Gastrocnemius medialis (tissue), 4 donors: ENCODE measurements around the gene TUBGCP3. TPM values are rescaled to one million over a fixed set of nuclear protein-coding genes. Genes with fewer than 3 reads are reported as not detected.

Source experiments
- ATAC-seq, 2 donors: fragments of 150-250 bp; one replicate each; pipeline ENCODE4 v1.9.1; 2016
- DNase-seq, 2 donors: peaks; one replicate each; pipeline ENCODE4 v3.0.0-alpha.2; 2019
- H3K27ac ChIP-seq, 4 donors: fragments of 200-600 bp; sonication (generic); 1 replicate in 1 of 4; 2 replicates in 3 of 4; pipeline ENCODE4 v1.5.1; 2016 to 2018; ENCODE audit warnings: mild to moderate bottlenecking in 2 of 4, moderate library complexity in 1 of 4
- H3K27me3 ChIP-seq, 3 donors: fragments of 200-600 bp; sonication (generic) in 2 of 3; 1 replicate in 1 of 3; 2 replicates in 2 of 3; pipeline versions ENCODE4 v1.5.1 to v1.6.0; 2016 to 2019; ENCODE audit warnings: mild to moderate bottlenecking in 1 of 3, moderate library complexity in 1 of 3
- H3K36me3 ChIP-seq, 2 donors: fragments of 200-600 bp; sonication (generic) in 1 of 2; one replicate each; pipeline ENCODE4 v1.5.1; 2017 to 2018
- H3K4me1 ChIP-seq, 2 donors: fragments of 200-600 bp; sonication (generic) in 1 of 2; one replicate each; pipeline ENCODE4 v1.5.1; 2016 to 2017; ENCODE audit warnings: mild to moderate bottlenecking in 2 of 2
- H3K4me3 ChIP-seq, 4 donors: fragments of 200-600 bp; sonication (generic) in 3 of 4; 1 replicate in 1 of 4; 2 replicates in 3 of 4; pipeline ENCODE4 v1.5.1; 2016 to 2019; ENCODE audit warnings: mild to moderate bottlenecking in 2 of 4
- H3K9me3 ChIP-seq, 3 donors: fragments of 200-600 bp; sonication (generic) in 2 of 3; 1 replicate in 1 of 3; 2 replicates in 2 of 3; pipeline ENCODE4 v1.5.1; 2016 to 2019
- CTCF ChIP-seq, 5 experiments: fragments of 450-650 bp in 3 of 5; fragments of 200-600 bp in 2 of 5; sonication (generic) in 2 of 5; IDR thresholded peaks in 4 of 5; conservative IDR thresholded peaks in 1 of 5; 1 replicate in 4 of 5; 2 replicates in 1 of 5; pipeline ENCODE4 v1.5.1; 2016 to 2019; ENCODE audit warnings: antibody characterized with exemption in 5 of 5, mild to moderate bottlenecking in 3 of 5, moderate library complexity in 3 of 5
- POLR2A ChIP-seq, 2 donors: fragments of 450-650 bp; IDR thresholded peaks; one replicate each; pipeline ENCODE4 v1.6.1; 2017; ENCODE audit warnings: antibody characterized with exemption in 2 of 2, mild to moderate bottlenecking in 2 of 2, moderate library complexity in 2 of 2
- in situ Hi-C, 4 donors: fragments of 200-750 bp; cut with MboI; loops; one replicate each; pipeline versions ENCODE4 v1.15.0 to v1.8.0; 2017; ENCODE audit warnings: low sequenced_read_pairs in 4 of 4
- intact Hi-C: fragments of 100-400 bp; cut with DNase I; formaldehyde crosslinking; loops from one replicate; pipeline ENCODE4 v1.15.1; 2023; ENCODE audit warnings: low total_unique reads
- total RNA-seq, 4 donors: library from RNA; depleted of rRNA; stranded (reverse); fragments of >200 nt; gene quantifications; one replicate each; pipeline versions ENCODE4 v1.1.0 to v1.2.3, GENCODE V29; 2016

Gene TUBGCP3
- total RNA-seq, 4 donors from 2014 or later = 10.0 to 14.3 (median 11.0) TPM

- no peak for TF ChIP-seq POLR2A (IDR thresholded peaks at IDR 0.05)
- TF ChIP-seq CTCF (IDR thresholded peaks at IDR 0.05 in 4 of 5, conservative IDR thresholded peaks at IDR 0.05 in 1 of 5) = no peak
- H3K36me3 ChIP-seq = no peaks in the 10 kb centered on the region
- ATAC-seq (no peak), DNase-seq (no peak)
- peaks cover 0 to 4% (median 0%) of the 10 kb centered on the region in 3 donors for H3K9me3 ChIP-seq
- in situ Hi-C loops = loop anchor here in 1 of 4 donors (25.0 kb wide), 1 partner anchor 976 kb away; no protein-coding TSS in a partner anchor
- H3K4me3 ChIP-seq = no peak overlapping the region
- no peaks in the 10 kb centered on the region for H3K4me1 ChIP-seq
- intact Hi-C loops = no loop called here
- H3K27me3 ChIP-seq = peaks cover 8 to 16% (median 15%) of the 10 kb centered on the region in 3 donors
- H3K27ac ChIP-seq = no peak overlapping the region
Measured at GRCh38 chr13:112438515-112438914, 149.4 kb downstream of the TUBGCP3 start.

- intact Hi-C loops = no loop called here
- in situ Hi-C loops = loop anchor here in 1 of 4 donors (25.0 kb wide), 1 partner anchor 976 kb away; no protein-coding TSS in a partner anchor
Measured at GRCh38 chr13:112438094-112438493, 149.9 kb downstream of the TUBGCP3 start.

GRCh38 chr13:112435973-112436372 lies 152.0 kb downstream of the TUBGCP3 start:
- H3K4me3 ChIP-seq = no peak overlapping the region
- DNase-seq (no peak), ATAC-seq (no peak)
- H3K27me3 ChIP-seq = peaks cover 0 to 4% (median 0%) of the 10 kb centered on the region in 3 donors
- intact Hi-C loops = no loop called here
- H3K4me1 ChIP-seq = no peaks in the 10 kb centered on the region
- H3K36me3 ChIP-seq = no peaks in the 10 kb centered on the region
- in situ Hi-C loops = loop anchor here in 1 of 4 donors (25.0 kb wide), 1 partner anchor 974 kb away; no protein-coding TSS in a partner anchor
- no peak overlapping the region for H3K27ac ChIP-seq
- TF ChIP-seq POLR2A (IDR thresholded peaks at IDR 0.05) (no peak), CTCF (IDR thresholded peaks at IDR 0.05 in 4 of 5, conservative IDR thresholded peaks at IDR 0.05 in 1 of 5) (no peak)
- H3K9me3 ChIP-seq = peaks cover 0 to 4% (median 0%) of the 10 kb centered on the region in 3 donors

More at GRCh38 chr13:112438094-112438493, 149.9 kb downstream of the TUBGCP3 start:
- H3K27me3 ChIP-seq = peaks cover 4 to 12% (median 10%) of the 10 kb centered on the region in 3 donors
- H3K27ac ChIP-seq = no peak overlapping the region
- no peak for TF ChIP-seq POLR2A (IDR thresholded peaks at IDR 0.05)
- no peaks in the 10 kb centered on the region for H3K36me3 ChIP-seq
- no peak overlapping the region for H3K4me3 ChIP-seq
- peaks cover 0 to 4% (median 0%) of the 10 kb centered on the region in 3 donors for H3K9me3 ChIP-seq
- no peak for DNase-seq
- no peak for ATAC-seq
- no peaks in the 10 kb centered on the region for H3K4me1 ChIP-seq

Other genes with a start within 250 kb of the TUBGCP3 start
- gene SPACA7, start 211.8 kb downstream of the TUBGCP3 start, total RNA-seq = not detected
- 10 to 100 TPM; 10.0 to 14.2 (median 12.6) TPM for gene ATP11A, start 101.9 kb upstream of the TUBGCP3 start, total RNA-seq